Spleen (tissue), 11 donors: ENCODE results near the gene EMX1. TPM values are rescaled to one million over a fixed set of nuclear protein-coding genes. Genes with fewer than 3 reads are reported as not detected.

Experiments
- DNase-seq: peaks from one replicate; pipeline ENCODE4 v3.0.0-alpha.2; 2020
- H3K27ac ChIP-seq, 8 donors: fragments of 200-600 bp; sonication (generic) in 7 of 8; 1 replicate in 4 of 8; 2 replicates in 4 of 8; pipeline versions ENCODE4 v1.5.0 to v1.8.0; 2016 to 2021; ENCODE audit warnings: inconsistent platforms in 4 of 8, mild to moderate bottlenecking in 4 of 8, moderate library complexity in 1 of 8
- H3K27me3 ChIP-seq, 7 donors: fragments of 200-600 bp; sonication (generic) in 6 of 7; replicated peaks in 1 of 7; 1 replicate in 4 of 7; 2 replicates in 3 of 7; pipeline versions ENCODE4 v1.5.0 to v1.8.0; 2016 to 2021; ENCODE audit warnings: inconsistent platforms in 3 of 7, mild to moderate bottlenecking in 1 of 7
- H3K36me3 ChIP-seq, 6 donors: fragments of 200-600 bp; sonication (generic) in 5 of 6; 1 replicate in 4 of 6; 2 replicates in 2 of 6; pipeline versions ENCODE4 v1.5.0 to v1.8.0; 2016 to 2021; ENCODE audit warnings: inconsistent platforms in 2 of 6
- H3K4me1 ChIP-seq, 6 donors: fragments of 200-600 bp; sonication (generic) in 5 of 6; 1 replicate in 3 of 6; 2 replicates in 3 of 6; pipeline versions ENCODE4 v1.5.0 to v1.8.0; 2016 to 2021; ENCODE audit warnings: inconsistent platforms in 3 of 6
- H3K4me3 ChIP-seq, 8 donors: fragments of 200-600 bp; sonication (generic) in 7 of 8; 1 replicate in 4 of 8; 2 replicates in 4 of 8; pipeline versions ENCODE4 v1.5.0 to v1.8.0; 2016 to 2021; ENCODE audit warnings: inconsistent platforms in 4 of 8, mild to moderate bottlenecking in 4 of 8, moderate library complexity in 2 of 8
- H3K9me3 ChIP-seq, 8 donors: fragments of 200-600 bp; sonication (generic) in 7 of 8; 1 replicate in 4 of 8; 2 replicates in 4 of 8; pipeline versions ENCODE4 v1.5.0 to v1.8.0; 2016 to 2021; ENCODE audit warnings: inconsistent platforms in 4 of 8
- POLR2A ChIP-seq, 3 donors: fragments of 450-650 bp; IDR thresholded peaks; one replicate each; pipeline ENCODE4 v1.5.1; 2017; ENCODE audit warnings: antibody characterized with exemption in 3 of 3, mild to moderate bottlenecking in 1 of 3
- POLR2AphosphoS5 ChIP-seq, 3 donors: sonication (generic); formaldehyde crosslinking; IDR thresholded peaks; one replicate each; pipeline ENCODE4 v1.5.1; 2017; ENCODE audit warnings: antibody characterized with exemption in 3 of 3
- WGBS, 5 donors: extraction: QIAGEN DNeasy Blood & Tissue Kit in 3 of 5; methylation state at CpG; one replicate each; pipeline versions ENCODE4 v1.1.5 to v1.1.7; 2013 to 2018; 5-methylcytosine and 5-hydroxymethylcytosine counted together
- intact Hi-C: fragments of 100-400 bp; cut with DNase I; formaldehyde crosslinking; loops from one replicate; pipeline ENCODE4 v1.15.0; 2023; ENCODE audit warnings: low total_unique reads
- polyA plus RNA-seq, 3 donors: library from polyadenylated mRNA; stranded (reverse); fragments of 200-250 nt; gene quantifications; one replicate each; pipeline ENCODE4 v1.2.1, GENCODE V29; 2013
- total RNA-seq, 7 donors: library from RNA; depleted of rRNA in 3 of 7; stranded (reverse); fragments of >200 nt in 3 of 7; fragmentation: NEBNext Ultra II Directional in 4 of 7; extraction: Animal tissue kit (Norgen Biotek cat#: 25700) in 4 of 7; gene quantifications; one replicate each; pipeline versions ENCODE4 v1.1.0 to v1.2.1, GENCODE V29; 2016 to 2021
- TF ChIP-seq, protein P1 (sequence below), 11 experiments: fragments of 200-600 bp in 7 of 11; fragments of 450-650 bp in 4 of 11; sonication (generic) in 4 of 11; IDR thresholded peaks in 8 of 11; conservative IDR thresholded peaks in 3 of 11; 1 replicate in 7 of 11; 2 replicates in 4 of 11; pipeline versions ENCODE4 v1.4.0 to v1.8.0; 2016 to 2021; ENCODE audit warnings: antibody characterized with exemption in 11 of 11, inconsistent platforms in 4 of 11, mild to moderate bottlenecking in 1 of 11
- donor health status: healthy with polysubstance abuse.
- donor health status: DM: no; HTN: no; CAD: no; lungs with moderate emphysema.
- donor health status: DM: no; HTN: no; CAD: no.
- donor health status: Bipolar disorder and iron deficiency.
- donor health status: healthy.
- donor health status: DM: no; HTN: no; CAD: no.
- donor health status: DM: yes; HTN: yes; CAD: no.

The EMX1 gene
- total and polyA plus RNA-seq, 10 donors: not detected

DNA sequence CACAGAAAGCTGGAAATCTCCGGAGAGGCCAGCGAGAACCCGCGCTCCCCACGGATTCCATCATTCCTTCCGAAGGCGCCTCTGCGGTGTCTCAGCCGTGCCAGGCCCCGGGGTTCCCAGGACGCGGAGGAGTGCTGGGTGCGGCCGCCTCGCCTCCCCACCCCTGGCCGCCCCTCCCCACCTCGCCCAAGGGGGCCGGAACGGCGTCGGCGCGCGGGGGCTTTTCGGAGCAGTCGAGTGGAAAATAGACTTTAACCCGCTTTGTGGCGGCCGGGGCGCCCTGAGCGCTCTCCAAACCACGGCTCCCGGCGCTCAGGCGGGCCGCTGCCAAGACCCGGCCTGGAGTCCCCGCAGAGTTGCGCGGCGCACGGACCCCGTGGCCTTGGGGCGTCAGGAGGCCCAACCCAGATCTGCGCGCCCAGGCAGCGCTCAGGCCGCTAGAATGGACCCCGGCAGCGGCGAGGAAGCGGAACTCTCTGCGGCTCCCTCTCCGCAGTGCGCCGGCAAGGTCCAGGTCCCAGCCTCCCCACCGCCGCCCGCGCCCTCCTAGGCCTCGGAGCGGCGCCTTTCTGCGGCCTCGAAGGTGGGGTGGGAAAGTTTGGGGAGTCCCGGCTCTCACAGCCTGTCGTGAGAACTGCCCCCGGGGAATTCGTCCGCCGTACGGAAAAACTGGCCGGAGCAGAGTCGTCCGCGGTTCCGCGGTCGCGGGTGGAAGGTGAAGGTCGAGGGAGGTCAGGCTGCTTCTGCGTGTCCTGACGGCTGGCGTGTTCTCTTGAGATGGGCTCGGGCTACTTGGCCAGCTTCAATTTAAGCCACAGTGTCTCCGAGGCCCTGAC, 1.2 kb upstream of the EMX1 start:
- Histone ChIP-seq H3K4me1 (peaks cover 35 to 65% (median 61%) of the 10 kb centered on the region in 6 donors), H3K27me3 (peaks cover 30 to 100% (median 100%) of the 10 kb centered on the region in 7 donors), H3K36me3 (no peaks in the 10 kb centered on the region), H3K4me3 (peak overlapping the region; percentile 16 to 68 (median 46)), H3K9me3 (no peaks in the 10 kb centered on the region), H3K27ac (no peak overlapping the region)
- intact Hi-C loops: no loop called here
- TF ChIP-seq, protein P1, sequence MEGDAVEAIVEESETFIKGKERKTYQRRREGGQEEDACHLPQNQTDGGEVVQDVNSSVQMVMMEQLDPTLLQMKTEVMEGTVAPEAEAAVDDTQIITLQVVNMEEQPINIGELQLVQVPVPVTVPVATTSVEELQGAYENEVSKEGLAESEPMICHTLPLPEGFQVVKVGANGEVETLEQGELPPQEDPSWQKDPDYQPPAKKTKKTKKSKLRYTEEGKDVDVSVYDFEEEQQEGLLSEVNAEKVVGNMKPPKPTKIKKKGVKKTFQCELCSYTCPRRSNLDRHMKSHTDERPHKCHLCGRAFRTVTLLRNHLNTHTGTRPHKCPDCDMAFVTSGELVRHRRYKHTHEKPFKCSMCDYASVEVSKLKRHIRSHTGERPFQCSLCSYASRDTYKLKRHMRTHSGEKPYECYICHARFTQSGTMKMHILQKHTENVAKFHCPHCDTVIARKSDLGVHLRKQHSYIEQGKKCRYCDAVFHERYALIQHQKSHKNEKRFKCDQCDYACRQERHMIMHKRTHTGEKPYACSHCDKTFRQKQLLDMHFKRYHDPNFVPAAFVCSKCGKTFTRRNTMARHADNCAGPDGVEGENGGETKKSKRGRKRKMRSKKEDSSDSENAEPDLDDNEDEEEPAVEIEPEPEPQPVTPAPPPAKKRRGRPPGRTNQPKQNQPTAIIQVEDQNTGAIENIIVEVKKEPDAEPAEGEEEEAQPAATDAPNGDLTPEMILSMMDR (IDR thresholded peaks at IDR 0.05 in 8 of 11, conservative IDR thresholded peaks at IDR 0.05 in 3 of 11): peak in 1 of 11 experiments; percentile 12
- TF ChIP-seq POLR2AphosphoS5 (IDR thresholded peaks at IDR 0.05) (peak in 1 of 3 donors; percentile 31), POLR2A (IDR thresholded peaks at IDR 0.05) (no peak)
- peak; percentile 78 for DNase-seq
- WGBS, 5 donors: 1 to 2% (median 1%) methylated on average over 35 to 86 of the region's 86 CpGs

DNA sequence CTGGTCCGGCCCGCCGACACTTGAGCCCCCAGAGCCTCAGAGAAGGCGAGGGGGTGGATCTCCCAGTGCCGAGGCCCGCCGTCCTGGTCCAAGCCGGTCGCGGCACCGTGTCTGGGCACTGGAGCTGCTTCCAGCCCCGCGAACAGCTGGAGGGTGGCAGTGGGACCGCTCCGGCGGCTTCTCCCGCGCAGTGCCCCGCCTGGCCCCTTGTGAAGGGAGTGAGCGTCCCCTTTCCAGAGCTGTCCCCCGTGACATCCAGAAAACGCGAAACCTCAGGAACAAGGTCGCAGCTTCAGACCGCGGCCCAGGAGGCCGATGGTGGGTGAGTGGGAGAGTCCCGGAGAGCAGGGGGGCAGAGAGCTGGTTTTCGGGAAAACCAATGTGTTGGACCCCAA, 579 bp upstream of the EMX1 start:
- 0 to 4% (median 2%) methylated on average over 8 to 29 of the region's 29 CpGs for WGBS, 5 donors
- intact Hi-C loops: no loop called here
- Histone ChIP-seq H3K36me3 (no peaks in the 10 kb centered on the region), H3K4me1 (peaks cover 35 to 65% (median 61%) of the 10 kb centered on the region in 6 donors), H3K9me3 (no peaks in the 10 kb centered on the region), H3K4me3 (peak overlapping the region; percentile 18 to 68 (median 46)), H3K27ac (no peak overlapping the region), H3K27me3 (peaks cover 30 to 100% (median 100%) of the 10 kb centered on the region in 7 donors)
- no peak for DNase-seq
- TF ChIP-seq, protein P1 (IDR thresholded peaks at IDR 0.05 in 8 of 11, conservative IDR thresholded peaks at IDR 0.05 in 3 of 11): no peak
- TF ChIP-seq POLR2A (IDR thresholded peaks at IDR 0.05): no peak

DNA sequence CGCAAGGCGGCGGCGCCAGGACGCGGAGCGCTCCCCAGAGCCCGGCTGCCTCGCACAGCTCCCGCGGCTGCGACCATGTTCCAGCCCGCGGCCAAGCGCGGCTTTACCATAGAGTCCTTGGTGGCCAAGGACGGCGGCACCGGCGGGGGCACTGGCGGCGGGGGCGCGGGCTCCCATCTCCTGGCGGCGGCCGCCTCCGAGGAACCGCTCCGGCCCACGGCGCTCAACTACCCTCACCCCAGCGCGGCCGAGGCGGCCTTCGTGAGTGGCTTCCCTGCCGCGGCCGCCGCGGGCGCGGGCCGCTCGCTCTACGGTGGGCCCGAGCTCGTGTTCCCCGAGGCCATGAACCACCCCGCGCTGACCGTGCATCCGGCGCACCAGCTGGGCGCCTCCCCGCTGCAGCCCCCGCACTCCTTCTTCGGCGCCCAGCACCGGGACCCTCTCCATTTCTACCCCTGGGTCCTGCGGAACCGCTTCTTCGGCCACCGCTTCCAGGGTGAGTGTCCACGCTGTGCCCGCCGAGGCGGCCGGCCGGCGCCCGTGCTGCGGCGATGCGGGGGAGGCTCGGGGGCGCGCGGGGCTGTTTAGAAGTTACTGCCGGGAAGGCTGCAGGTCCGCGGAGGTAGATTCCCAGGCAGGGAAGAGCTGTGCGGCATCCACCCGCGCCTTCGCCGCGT, 696 bp downstream of the EMX1 start:
- Histone ChIP-seq H3K4me1 (peaks cover 35 to 65% (median 61%) of the 10 kb centered on the region in 6 donors), H3K9me3 (no peaks in the 10 kb centered on the region), H3K27me3 (peaks cover 30 to 100% (median 100%) of the 10 kb centered on the region in 7 donors), H3K27ac (no peak overlapping the region), H3K4me3 (peak overlapping the region; percentile 18 to 68 (median 46)), H3K36me3 (no peaks in the 10 kb centered on the region)
- TF ChIP-seq, protein P1 (IDR thresholded peaks at IDR 0.05 in 8 of 11, conservative IDR thresholded peaks at IDR 0.05 in 3 of 11): no peak
- no peak for TF ChIP-seq POLR2A (IDR thresholded peaks at IDR 0.05)
- TF ChIP-seq POLR2AphosphoS5 (IDR thresholded peaks at IDR 0.05): no peak
- peak; percentile 76 for DNase-seq
- WGBS, 5 donors: 1 to 6% (median 2%) methylated on average over 34 to 89 of the region's 89 CpGs
- intact Hi-C loops: no loop called here
